Panc1 (cell line): ENCODE results near the gene PARP12.

ENCODE experiments used
- POLR2AphosphoS5 ChIP-seq: IDR thresholded peaks from 2 replicates; pipeline ENCODE4 v1.6.1; 2012; ENCODE audit warnings: mild to moderate bottlenecking, low read depth, low read length, moderate library complexity
- REST ChIP-seq, 2 experiments: IDR thresholded peaks; 2 replicates each; pipeline ENCODE4 v1.6.1; 2011 to 2012; ENCODE audit warnings: low read depth in 2 of 2, control low read depth in 1 of 2, low read length in 1 of 2, mild to moderate bottlenecking in 1 of 2, moderate library complexity in 1 of 2; ENCODE audit not compliant: insufficient read depth in 1 of 2

GRCh38 chr7:140029072-140029471 is 33.7 kb downstream of the PARP12 start:
- TF ChIP-seq REST (IDR thresholded peaks at IDR 0.05; ENCODE audit: insufficient read depth in 1 of 2, low read depth in 2 of 2, low read length in 1 of 2) = no peak
- TF ChIP-seq POLR2AphosphoS5 = no peak
